Astrocyte (in vitro differentiated cells and primary cell): ENCODE data around the gene MTA3.

ENCODE experiments used
- EZH2 ChIP-seq: IDR thresholded peaks from 2 replicates; pipeline ENCODE4 v1.6.1; 2012; ENCODE audit warnings: mild to moderate bottlenecking, low read length, inconsistent platforms; ENCODE audit not compliant: insufficient read depth
- TF ChIP-seq, protein P1 (sequence below): IDR thresholded peaks from 2 replicates; pipeline ENCODE4 v1.5.1; 2011; ENCODE audit warnings: low read depth, mild to moderate bottlenecking, inconsistent platforms, low read length, moderate library complexity; ENCODE audit not compliant: insufficient read depth

DNA sequence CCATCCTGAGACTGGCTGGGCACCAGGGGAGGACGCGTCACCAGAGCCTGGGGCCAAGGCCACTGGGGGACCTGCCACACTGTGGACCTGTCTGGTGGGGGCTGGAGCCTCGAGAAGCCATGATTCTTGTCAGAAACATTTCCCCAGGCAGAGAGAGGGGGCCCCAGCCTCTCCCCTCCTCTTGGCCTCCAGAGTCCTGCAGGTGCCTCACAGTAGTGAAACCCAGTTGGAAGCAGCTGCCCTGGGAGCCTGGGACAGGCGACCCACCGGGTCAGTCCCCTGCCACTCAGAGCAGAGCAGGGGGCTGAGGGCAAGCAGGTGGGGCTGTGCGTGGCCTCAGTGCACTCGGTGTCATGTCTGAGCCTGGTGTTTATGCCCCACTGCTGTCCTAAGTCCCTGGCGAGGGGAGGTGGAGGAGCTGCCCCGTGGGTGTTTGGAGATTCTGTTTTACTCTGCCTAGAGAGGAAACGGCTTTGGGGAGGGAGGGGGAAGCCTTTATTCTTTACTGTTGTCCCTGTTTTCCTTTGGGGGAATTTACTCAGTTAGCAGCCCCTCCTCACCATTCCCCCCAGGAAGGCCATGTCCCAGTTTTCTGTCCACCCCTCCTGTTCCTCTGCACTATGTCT, 187.8 kb downstream of the MTA3 start:
- TF ChIP-seq, protein P1, sequence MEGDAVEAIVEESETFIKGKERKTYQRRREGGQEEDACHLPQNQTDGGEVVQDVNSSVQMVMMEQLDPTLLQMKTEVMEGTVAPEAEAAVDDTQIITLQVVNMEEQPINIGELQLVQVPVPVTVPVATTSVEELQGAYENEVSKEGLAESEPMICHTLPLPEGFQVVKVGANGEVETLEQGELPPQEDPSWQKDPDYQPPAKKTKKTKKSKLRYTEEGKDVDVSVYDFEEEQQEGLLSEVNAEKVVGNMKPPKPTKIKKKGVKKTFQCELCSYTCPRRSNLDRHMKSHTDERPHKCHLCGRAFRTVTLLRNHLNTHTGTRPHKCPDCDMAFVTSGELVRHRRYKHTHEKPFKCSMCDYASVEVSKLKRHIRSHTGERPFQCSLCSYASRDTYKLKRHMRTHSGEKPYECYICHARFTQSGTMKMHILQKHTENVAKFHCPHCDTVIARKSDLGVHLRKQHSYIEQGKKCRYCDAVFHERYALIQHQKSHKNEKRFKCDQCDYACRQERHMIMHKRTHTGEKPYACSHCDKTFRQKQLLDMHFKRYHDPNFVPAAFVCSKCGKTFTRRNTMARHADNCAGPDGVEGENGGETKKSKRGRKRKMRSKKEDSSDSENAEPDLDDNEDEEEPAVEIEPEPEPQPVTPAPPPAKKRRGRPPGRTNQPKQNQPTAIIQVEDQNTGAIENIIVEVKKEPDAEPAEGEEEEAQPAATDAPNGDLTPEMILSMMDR: no peak
- TF ChIP-seq EZH2: no peak
